GM23338 (cell line): ENCODE measurements around the gene MED12L. TPM values are rescaled to one million over a fixed set of nuclear protein-coding genes. Genes with fewer than 3 reads are reported as not detected.

Experiments used
- ATAC-seq: fragments of 200-7000 bp; cut with Tn5 transposase; 3 replicates; pipeline ENCODE4 v1.9.1; 2020
- DNase-seq: peaks from one replicate; pipeline ENCODE4 v3.0.0-alpha.2; 2015; ENCODE audit warnings: low spot score
- H2AFZ ChIP-seq: fragments of 200-600 bp; sonication (generic); 2 replicates; pipeline ENCODE4 v1.8.0; 2016; ENCODE audit warnings: antibody characterized with exemption, mild to moderate bottlenecking, moderate library complexity
- H3F3A ChIP-seq: fragments of 200-600 bp; sonication (generic); replicated peaks from 2 replicates; pipeline ENCODE4 v1.8.0; 2017; ENCODE audit warnings: antibody characterized with exemption, mixed run types, low read depth
- H3K27ac ChIP-seq: fragments of 200-600 bp; sonication (generic); 2 replicates; pipeline ENCODE4 v1.6.1; 2016; ENCODE audit warnings: low read depth
- H3K27me3 ChIP-seq: fragments of 200-600 bp; sonication (generic); 2 replicates; pipeline ENCODE4 v1.8.0; 2016; ENCODE audit warnings: mild to moderate bottlenecking, mixed run types, moderate library complexity; ENCODE audit not compliant: insufficient read depth
- H3K36me3 ChIP-seq: fragments of 200-600 bp; sonication (generic); 2 replicates; pipeline ENCODE4 v1.8.0; 2016; ENCODE audit warnings: mild to moderate bottlenecking; ENCODE audit not compliant: insufficient read depth
- H3K4me1 ChIP-seq: fragments of 200-600 bp; sonication (generic); 2 replicates; pipeline ENCODE4 v1.8.0; 2016; ENCODE audit warnings: mild to moderate bottlenecking, moderate library complexity; ENCODE audit not compliant: insufficient read depth
- H3K4me2 ChIP-seq: fragments of 200-600 bp; sonication (generic); 2 replicates; pipeline ENCODE4 v1.7.1; 2017; ENCODE audit warnings: mixed run types
- H3K4me3 ChIP-seq: fragments of 200-600 bp; sonication (generic); 2 replicates; pipeline ENCODE4 v1.6.1; 2016; ENCODE audit warnings: mixed run types
- H3K79me2 ChIP-seq: fragments of 200-600 bp; sonication (generic); replicated peaks from 2 replicates; pipeline ENCODE4 v1.8.0; 2017; ENCODE audit warnings: mild to moderate bottlenecking; ENCODE audit not compliant: insufficient read depth
- H3K9me2 ChIP-seq: fragments of 200-600 bp; sonication (generic); 2 replicates; pipeline ENCODE4 v1.8.0; 2017; ENCODE audit not compliant: insufficient read depth
- H4K20me1 ChIP-seq: fragments of 200-600 bp; sonication (generic); replicated peaks from 2 replicates; pipeline ENCODE4 v1.8.0; 2017; ENCODE audit warnings: mild to moderate bottlenecking; ENCODE audit not compliant: insufficient read depth
- H3K27ac Mint-ChIP-seq: 2 replicates; pipeline ENCODE4 v1.8.0; 2020; ENCODE audit warnings: inconsistent platforms, mild to moderate bottlenecking, moderate library complexity, mixed read lengths
- H3K27me3 Mint-ChIP-seq: 3 replicates; pipeline ENCODE4 v1.8.0; 2022; ENCODE audit warnings: low read depth, mild to moderate bottlenecking, moderate library complexity, mixed read lengths, inconsistent platforms; ENCODE audit not compliant: insufficient read depth, poor library complexity
- H3K36me3 Mint-ChIP-seq: 3 replicates; pipeline ENCODE4 v1.8.0; 2021; ENCODE audit warnings: low read depth, mild to moderate bottlenecking, inconsistent platforms, moderate library complexity, mixed read lengths
- H3K4me1 Mint-ChIP-seq: 3 replicates; pipeline ENCODE4 v1.8.0; 2020; ENCODE audit warnings: mild to moderate bottlenecking, inconsistent platforms, mixed read lengths
- H3K4me3 Mint-ChIP-seq: 3 replicates; pipeline ENCODE4 v1.8.0; 2021; ENCODE audit warnings: moderate library complexity, mild to moderate bottlenecking, inconsistent platforms, mixed read lengths
- H3K9me3 Mint-ChIP-seq: 3 replicates; pipeline ENCODE4 v1.8.0; 2020; ENCODE audit warnings: moderate library complexity, mild to moderate bottlenecking, inconsistent platforms, mixed read lengths
- CREB1 ChIP-seq: fragments of 250-450 bp; sonication (Bioruptor Pico); IDR thresholded peaks from 2 replicates; pipeline ENCODE4 v1.5.0; 2020; ENCODE audit warnings: low read depth, mild to moderate bottlenecking, moderate library complexity
- CTCF ChIP-seq, 2 experiments: fragments of 200-600 bp in 1 of 2; sonication (generic) in 1 of 2; conservative IDR thresholded peaks; 2 replicates each; pipeline versions ENCODE4 v1.5.1 to v1.6.1; 2016 to 2017; ENCODE audit warnings: antibody characterized with exemption in 2 of 2, low read depth in 2 of 2, mild to moderate bottlenecking in 2 of 2, moderate library complexity in 1 of 2
- ETS1 ChIP-seq: IDR thresholded peaks from 2 replicates; pipeline ENCODE4 v1.6.1; 2016; ENCODE audit warnings: antibody characterized with exemption
- EZH2 ChIP-seq: fragments of 200-600 bp; sonication (generic); IDR thresholded peaks from one replicate; pipeline ENCODE4 v1.8.0; 2017; ENCODE audit warnings: antibody characterized with exemption, mild to moderate bottlenecking, low read depth; ENCODE audit not compliant: unreplicated experiment
- EZH2phosphoT487 ChIP-seq: fragments of 200-600 bp; sonication (generic); IDR thresholded peaks from one replicate; pipeline ENCODE4 v1.8.1; 2018; ENCODE audit warnings: antibody characterized with exemption; ENCODE audit not compliant: unreplicated experiment
- JUNB ChIP-seq: IDR thresholded peaks from one replicate; pipeline ENCODE4 v1.6.1; 2016; ENCODE audit warnings: antibody characterized with exemption; ENCODE audit not compliant: unreplicated experiment
- NANOG ChIP-seq: IDR thresholded peaks from 2 replicates; pipeline ENCODE4 v1.6.1; 2016; ENCODE audit warnings: antibody characterized with exemption, borderline replicate concordance
- POLR2AphosphoS5 ChIP-seq: IDR thresholded peaks from 2 replicates; pipeline ENCODE4 v1.6.1; 2016; ENCODE audit warnings: antibody characterized with exemption, low read depth
- REST ChIP-seq: IDR thresholded peaks from one replicate; pipeline ENCODE4 v1.6.1; 2018; ENCODE audit warnings: antibody characterized with exemption; ENCODE audit not compliant: unreplicated experiment
- STAT1 ChIP-seq: IDR thresholded peaks from one replicate; pipeline ENCODE4 v1.6.1; 2016; ENCODE audit warnings: antibody characterized with exemption; ENCODE audit not compliant: unreplicated experiment
- ZNF114 ChIP-seq: fragments of 250-450 bp; sonication (Bioruptor Pico); IDR thresholded peaks from 2 replicates; pipeline ENCODE4 v1.5.0; 2020; ENCODE audit warnings: mild to moderate bottlenecking, moderate library complexity
- ZNF331 ChIP-seq: fragments of 250-450 bp; sonication (Bioruptor Pico); IDR thresholded peaks from 2 replicates; pipeline ENCODE4 v1.5.0; 2020; ENCODE audit warnings: low read depth, mild to moderate bottlenecking, moderate library complexity
- ZNF462 ChIP-seq: fragments of 250-450 bp; sonication (Bioruptor Pico); IDR thresholded peaks from 2 replicates; pipeline ENCODE4 v1.5.0; 2020; ENCODE audit warnings: mild to moderate bottlenecking, moderate library complexity
- polyA plus RNA-seq: library from polyadenylated mRNA; unstranded; fragments of >200 nt; fragmentation: Nextera tagmentation; extraction: Ambion mirVana; gene quantifications from 2 replicates; pipeline ENCODE4 v1.2.1, GENCODE V29; 2016
- total RNA-seq: library from RNA; depleted of rRNA; stranded (reverse); fragments of >200 nt; shearing (Covaris generic); gene quantifications from 2 replicates; pipeline ENCODE4 v1.2.3, GENCODE V29; 2014

The MED12L gene
- total and polyA plus RNA-seq, 2 experiments from 2014 or later, result 5.7 to 25.0 TPM

- no peaks in the 10 kb centered on the region for H3K27me3 ChIP-seq
- DNase-seq (no peak), ATAC-seq (no peak)
- peaks cover 20% of the 10 kb centered on the region for H3K4me1 Mint-ChIP-seq
- no peak overlapping the region; the same call in 1 of the 2 replicates for H3K27ac Mint-ChIP-seq
- H3K9me3 Mint-ChIP-seq, result no peaks in the 10 kb centered on the region
- H3F3A ChIP-seq, result no peaks in the 10 kb centered on the region
- H3K4me1 ChIP-seq, result peaks cover 14% of the 10 kb centered on the region
- no peaks in the 10 kb centered on the region for H3K79me2 ChIP-seq
- TF ChIP-seq REST (no peak), ZNF331 (CRISPR knock-in tag) (no peak), POLR2AphosphoS5 (no peak), STAT1 (no peak), EZH2phosphoT487 (no peak), ZNF462 (CRISPR knock-in tag) (no peak), CTCF (conservative IDR thresholded peaks at IDR 0.05; ENCODE audit: low read depth in 2 of 2) (no peak), ETS1 (no peak), NANOG (no peak), EZH2 (no peak), ZNF114 (CRISPR knock-in tag) (no peak), JUNB (no peak), CREB1 (CRISPR knock-in tag) (no peak)
- peaks cover 5% of the 10 kb centered on the region; the same call in 1 of the 2 replicates for H3K36me3 ChIP-seq
- H3K4me3 ChIP-seq, result no peak overlapping the region
- no peaks in the 10 kb centered on the region for H3K9me2 ChIP-seq
- H2AFZ ChIP-seq, result no peak overlapping the region
- H3K4me2 ChIP-seq, result no peak overlapping the region
- no peaks in the 10 kb centered on the region for H3K27me3 Mint-ChIP-seq
- peaks cover 31% of the 10 kb centered on the region for H3K36me3 Mint-ChIP-seq
- no peak overlapping the region for H3K27ac ChIP-seq
- no peak overlapping the region for H3K4me3 Mint-ChIP-seq
- no peaks in the 10 kb centered on the region for H4K20me1 ChIP-seq
Observed at GRCh38 chr3:151387432-151387831, 302.0 kb downstream of the MED12L start.
